ENCODE measurements around the gene SP140L. TPM values are rescaled to one million over a fixed set of nuclear protein-coding genes. Genes with fewer than 3 reads are reported as not detected.

Gene SP140L
- total RNA-seq, 4 donors from 2014 or later, result 4.4 to 8.3 (median 6.8) TPM

- intact Hi-C loops (cut with DNase I), result no loop called here
These were observed 1.1 kb downstream of the SP140L start for GRCh38 chr2:230328155-230328458.

GRCh38 chr2:230329946-230330605 is 3.1 kb downstream of the SP140L start:
- TF ChIP-seq POLR2A (IDR thresholded peaks at IDR 0.05; ENCODE audit: low read depth) (no peak), CTCF (IDR thresholded peaks at IDR 0.05) (no peak), POLR2AphosphoS5 (IDR thresholded peaks at IDR 0.05) (no peak), EP300 (IDR thresholded peaks at IDR 0.05) (no peak)
- Histone ChIP-seq H3K9me3 (peaks cover 0 to 3% (median 0%) of the 10 kb centered on the region in 4 donors), H3K36me3 (peaks cover 0 to 5% (median 2%) of the 10 kb centered on the region in 4 donors), H3K4me1 (peaks cover 5 to 29% (median 7%) of the 10 kb centered on the region in 4 donors), H3K27ac (replicated peaks in 1 of 4) (no peak overlapping the region), H3K27me3 (no peaks in the 10 kb centered on the region), H3K4me3 (no peak overlapping the region)
- intact Hi-C loops (cut with DNase I), result no loop called here
- 83% methylated on average over 7 of the region's 7 CpGs for WGBS
- DNase-seq (ENCODE audit: extremely low spot score), result no peak

More at GRCh38 chr2:230328155-230328458, 1.1 kb downstream of the SP140L start:
- Histone ChIP-seq H3K27me3 (no peaks in the 10 kb centered on the region), H3K27ac (replicated peaks in 1 of 4) (no peak overlapping the region), H3K4me3 (peak overlapping the region in 2 of 4 donors; percentile 56 to 58), H3K9me3 (no peaks in the 10 kb centered on the region), H3K36me3 (no peaks in the 10 kb centered on the region), H3K4me1 (peaks cover 5 to 29% (median 7%) of the 10 kb centered on the region in 4 donors)
- TF ChIP-seq CTCF (IDR thresholded peaks at IDR 0.05) (no peak), POLR2AphosphoS5 (IDR thresholded peaks at IDR 0.05) (no peak), POLR2A (IDR thresholded peaks at IDR 0.05; ENCODE audit: low read depth) (no peak), EP300 (IDR thresholded peaks at IDR 0.05) (no peak)
- WGBS, result 91% methylated on average over 8 of the region's 8 CpGs
- DNase-seq (ENCODE audit: extremely low spot score), result no peak

GRCh38 chr2:230330725-230331124 is 3.7 kb downstream of the SP140L start:
- WGBS, result 88% methylated on average over 7 of the region's 7 CpGs
- Histone ChIP-seq H3K27ac (replicated peaks in 1 of 4) (no peak overlapping the region), H3K4me1 (peaks cover 5 to 29% (median 7%) of the 10 kb centered on the region in 4 donors), H3K36me3 (peaks cover 0 to 5% (median 2%) of the 10 kb centered on the region in 4 donors), H3K27me3 (no peaks in the 10 kb centered on the region), H3K4me3 (no peak overlapping the region), H3K9me3 (peaks cover 0 to 3% (median 0%) of the 10 kb centered on the region in 4 donors)
- DNase-seq (ENCODE audit: extremely low spot score), result no peak
- intact Hi-C loops (cut with DNase I), result no loop called here
- TF ChIP-seq CTCF (IDR thresholded peaks at IDR 0.05) (no peak), POLR2A (IDR thresholded peaks at IDR 0.05; ENCODE audit: low read depth) (no peak), EP300 (IDR thresholded peaks at IDR 0.05) (no peak), POLR2AphosphoS5 (IDR thresholded peaks at IDR 0.05) (no peak)

DNA sequence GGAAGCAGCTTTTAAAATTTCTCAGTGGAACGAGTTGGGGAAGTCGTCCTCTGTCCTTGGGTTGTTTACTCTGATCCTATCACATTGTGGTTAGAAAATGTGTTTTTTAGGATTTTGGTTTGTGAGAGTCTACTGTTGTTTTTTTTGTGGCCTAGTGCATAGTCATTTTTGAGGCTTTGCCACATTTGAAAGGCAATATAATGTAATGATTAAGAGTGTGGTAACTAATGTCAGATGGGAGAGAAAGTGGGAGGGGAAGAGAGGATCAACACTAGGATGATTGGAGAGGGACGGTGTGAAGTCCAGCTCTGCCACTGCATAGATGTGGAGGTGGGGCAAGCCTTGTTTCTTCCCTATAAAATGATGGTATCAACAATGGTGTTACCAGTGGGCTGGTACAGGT is 8.5 kb downstream of the SP140L start:
- H3K9me3 ChIP-seq, result peaks cover 0 to 3% (median 0%) of the 10 kb centered on the region in 4 donors

More for the DNA sequence above, 8.5 kb downstream of the SP140L start:
- 52% methylated on average over 3 of the region's 3 CpGs for WGBS
- Histone ChIP-seq H3K27me3 (no peaks in the 10 kb centered on the region), H3K4me3 (no peak overlapping the region), H3K36me3 (peaks cover 0 to 12% (median 4%) of the 10 kb centered on the region in 4 donors), H3K4me1 (no peaks in the 10 kb centered on the region), H3K27ac (replicated peaks in 1 of 4) (no peak overlapping the region)
- no peak for DNase-seq (ENCODE audit: extremely low spot score)
- intact Hi-C loops (cut with DNase I), result no loop called here
- TF ChIP-seq POLR2A (IDR thresholded peaks at IDR 0.05; ENCODE audit: low read depth), result no peak
- TF ChIP-seq EP300 (IDR thresholded peaks at IDR 0.05), result no peak
- TF ChIP-seq POLR2AphosphoS5 (IDR thresholded peaks at IDR 0.05), result no peak
- TF ChIP-seq CTCF (IDR thresholded peaks at IDR 0.05), result no peak

Measured in esophagus muscularis mucosa (tissue), 4 donors.